Measurements from ENCODE around the gene MSTN.

The MSTN gene

GRCh38 chr2:190110699-190111098 lies 48.2 kb upstream of the MSTN start:
- ATAC-seq: no peak
- TF ChIP-seq, protein P1, sequence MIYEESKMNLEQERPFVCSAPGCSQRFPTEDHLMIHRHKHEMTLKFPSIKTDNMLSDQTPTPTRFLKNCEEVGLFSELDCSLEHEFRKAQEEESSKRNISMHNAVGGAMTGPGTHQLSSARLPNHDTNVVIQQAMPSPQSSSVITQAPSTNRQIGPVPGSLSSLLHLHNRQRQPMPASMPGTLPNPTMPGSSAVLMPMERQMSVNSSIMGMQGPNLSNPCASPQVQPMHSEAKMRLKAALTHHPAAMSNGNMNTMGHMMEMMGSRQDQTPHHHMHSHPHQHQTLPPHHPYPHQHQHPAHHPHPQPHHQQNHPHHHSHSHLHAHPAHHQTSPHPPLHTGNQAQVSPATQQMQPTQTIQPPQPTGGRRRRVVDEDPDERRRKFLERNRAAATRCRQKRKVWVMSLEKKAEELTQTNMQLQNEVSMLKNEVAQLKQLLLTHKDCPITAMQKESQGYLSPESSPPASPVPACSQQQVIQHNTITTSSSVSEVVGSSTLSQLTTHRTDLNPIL (CRISPR knock-in tag; IDR thresholded peaks at IDR 0.05; ENCODE audit: low read depth): no peak
- TF ChIP-seq PATZ1 (CRISPR knock-in tag; IDR thresholded peaks at IDR 0.05; ENCODE audit: borderline replicate concordance) (no peak), ZC3H10 (CRISPR knock-in tag; IDR thresholded peaks at IDR 0.05) (no peak), TCF4 (CRISPR knock-in tag; IDR thresholded peaks at IDR 0.05; ENCODE audit: borderline replicate concordance) (no peak), ZNF565 (CRISPR knock-in tag; conservative IDR thresholded peaks at IDR 0.05; ENCODE audit: low read depth) (no peak), CSDC2 (CRISPR knock-in tag; IDR thresholded peaks at IDR 0.05) (no peak), RARB (CRISPR knock-in tag; IDR thresholded peaks at IDR 0.05) (no peak), ZFP30 (CRISPR knock-in tag; IDR thresholded peaks at IDR 0.05) (no peak)
- TF ChIP-seq, protein P2, sequence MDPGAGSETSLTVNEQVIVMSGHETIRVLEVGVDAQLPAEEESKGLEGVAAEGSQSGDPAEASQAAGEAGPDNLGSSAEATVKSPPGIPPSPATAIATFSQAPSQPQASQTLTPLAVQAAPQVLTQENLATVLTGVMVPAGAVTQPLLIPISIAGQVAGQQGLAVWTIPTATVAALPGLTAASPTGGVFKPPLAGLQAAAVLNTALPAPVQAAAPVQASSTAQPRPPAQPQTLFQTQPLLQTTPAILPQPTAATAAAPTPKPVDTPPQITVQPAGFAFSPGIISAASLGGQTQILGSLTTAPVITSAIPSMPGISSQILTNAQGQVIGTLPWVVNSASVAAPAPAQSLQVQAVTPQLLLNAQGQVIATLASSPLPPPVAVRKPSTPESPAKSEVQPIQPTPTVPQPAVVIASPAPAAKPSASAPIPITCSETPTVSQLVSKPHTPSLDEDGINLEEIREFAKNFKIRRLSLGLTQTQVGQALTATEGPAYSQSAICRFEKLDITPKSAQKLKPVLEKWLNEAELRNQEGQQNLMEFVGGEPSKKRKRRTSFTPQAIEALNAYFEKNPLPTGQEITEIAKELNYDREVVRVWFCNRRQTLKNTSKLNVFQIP (CRISPR knock-in tag; IDR thresholded peaks at IDR 0.05; ENCODE audit: borderline replicate concordance, low read depth): no peak

DNA sequence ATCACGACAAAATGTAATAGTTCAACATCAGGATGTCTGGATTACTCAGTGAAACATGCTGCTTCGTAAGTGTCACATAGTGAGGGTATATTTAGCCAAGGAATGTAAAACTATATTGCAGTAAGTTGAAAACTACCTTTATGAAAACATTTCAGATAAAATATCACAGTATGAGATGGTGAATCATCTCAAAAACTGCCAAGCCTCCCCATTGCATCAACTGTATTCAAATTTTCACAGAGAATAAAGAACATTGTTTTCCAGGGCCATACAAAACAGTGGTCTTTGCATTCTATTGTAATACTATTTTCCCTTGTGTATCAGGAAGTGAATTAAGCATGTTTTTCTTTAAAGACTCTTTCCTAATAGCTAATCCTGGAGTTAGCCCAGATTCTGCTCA lies 47.6 kb upstream of the MSTN start:
- no peak for ATAC-seq

DNA sequence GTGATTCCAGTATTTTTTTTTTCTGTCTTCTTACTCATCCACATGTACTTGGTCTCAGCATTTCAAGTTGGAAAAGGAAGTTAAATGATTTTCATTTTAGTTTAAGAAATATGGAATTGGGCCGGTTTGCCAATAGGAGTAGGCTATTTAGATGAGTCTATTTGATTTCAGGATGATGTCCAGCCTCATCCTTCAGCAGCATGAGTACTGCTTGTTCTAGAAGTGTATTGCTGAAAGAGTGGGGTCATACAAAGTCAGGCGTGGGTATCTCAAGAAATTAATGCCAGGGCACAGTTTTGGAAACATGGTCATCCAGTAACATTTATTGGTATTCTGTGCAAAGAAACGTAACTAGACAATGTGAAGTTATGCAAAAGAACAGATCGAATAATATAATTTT lies 44.9 kb upstream of the MSTN start:
- ATAC-seq: no peak
- TF ChIP-seq CSRNP3 (CRISPR knock-in tag; IDR thresholded peaks at IDR 0.05) (no peak), BACH2 (CRISPR knock-in tag; IDR thresholded peaks at IDR 0.05; ENCODE audit: borderline replicate concordance) (no peak), ISL1 (CRISPR knock-in tag; IDR thresholded peaks at IDR 0.05) (no peak), SNAI2 (CRISPR knock-in tag; IDR thresholded peaks at IDR 0.05) (no peak), GLIS3 (CRISPR knock-in tag; IDR thresholded peaks at IDR 0.05) (no peak), CSDC2 (CRISPR knock-in tag; IDR thresholded peaks at IDR 0.05) (no peak), ZC3H10 (CRISPR knock-in tag; IDR thresholded peaks at IDR 0.05) (no peak), OSR1 (CRISPR knock-in tag; IDR thresholded peaks at IDR 0.05) (no peak), ESRRG (CRISPR knock-in tag; IDR thresholded peaks at IDR 0.05) (no peak), ZNF8 (CRISPR knock-in tag; IDR thresholded peaks at IDR 0.05) (no peak), ZNF565 (CRISPR knock-in tag; conservative IDR thresholded peaks at IDR 0.05; ENCODE audit: low read depth) (no peak), RARB (CRISPR knock-in tag; IDR thresholded peaks at IDR 0.05) (no peak)
- TF ChIP-seq, protein P1 (CRISPR knock-in tag; IDR thresholded peaks at IDR 0.05; ENCODE audit: low read depth): no peak

More for the DNA sequence above, 47.6 kb upstream of the MSTN start:
- TF ChIP-seq PATZ1 (CRISPR knock-in tag; IDR thresholded peaks at IDR 0.05; ENCODE audit: borderline replicate concordance): no peak
- no peak for TF ChIP-seq ZFP3 (CRISPR knock-in tag; IDR thresholded peaks at IDR 0.05)
- TF ChIP-seq ESRRG (CRISPR knock-in tag; IDR thresholded peaks at IDR 0.05): no peak
- TF ChIP-seq, protein P1 (CRISPR knock-in tag; IDR thresholded peaks at IDR 0.05; ENCODE audit: low read depth): no peak
- TF ChIP-seq, protein P2 (CRISPR knock-in tag; IDR thresholded peaks at IDR 0.05; ENCODE audit: borderline replicate concordance, low read depth): no peak
- no peak for TF ChIP-seq ZNF565 (CRISPR knock-in tag; conservative IDR thresholded peaks at IDR 0.05; ENCODE audit: low read depth)
- TF ChIP-seq ZFP30 (CRISPR knock-in tag; IDR thresholded peaks at IDR 0.05): no peak
- no peak for TF ChIP-seq ZNF8 (CRISPR knock-in tag; IDR thresholded peaks at IDR 0.05)
- no peak for TF ChIP-seq OSR1 (CRISPR knock-in tag; IDR thresholded peaks at IDR 0.05)
